GM23338 (cell line): ENCODE measurements around the gene STT3B. TPM values are rescaled to one million over a fixed set of nuclear protein-coding genes. Genes with fewer than 3 reads are reported as not detected.

Experiments
- ATAC-seq: fragments of 200-7000 bp; cut with Tn5 transposase; 3 replicates; pipeline ENCODE4 v1.9.1; 2020
- DNase-seq: peaks from one replicate; pipeline ENCODE4 v3.0.0-alpha.2; 2015; ENCODE audit warnings: low spot score
- H2AFZ ChIP-seq: fragments of 200-600 bp; sonication (generic); 2 replicates; pipeline ENCODE4 v1.8.0; 2016; ENCODE audit warnings: antibody characterized with exemption, mild to moderate bottlenecking, moderate library complexity
- H3F3A ChIP-seq: fragments of 200-600 bp; sonication (generic); replicated peaks from 2 replicates; pipeline ENCODE4 v1.8.0; 2017; ENCODE audit warnings: antibody characterized with exemption, mixed run types, low read depth
- H3K27ac ChIP-seq: fragments of 200-600 bp; sonication (generic); 2 replicates; pipeline ENCODE4 v1.6.1; 2016; ENCODE audit warnings: low read depth
- H3K27me3 ChIP-seq: fragments of 200-600 bp; sonication (generic); 2 replicates; pipeline ENCODE4 v1.8.0; 2016; ENCODE audit warnings: mild to moderate bottlenecking, mixed run types, moderate library complexity; ENCODE audit not compliant: insufficient read depth
- H3K36me3 ChIP-seq: fragments of 200-600 bp; sonication (generic); 2 replicates; pipeline ENCODE4 v1.8.0; 2016; ENCODE audit warnings: mild to moderate bottlenecking; ENCODE audit not compliant: insufficient read depth
- H3K4me1 ChIP-seq: fragments of 200-600 bp; sonication (generic); 2 replicates; pipeline ENCODE4 v1.8.0; 2016; ENCODE audit warnings: mild to moderate bottlenecking, moderate library complexity; ENCODE audit not compliant: insufficient read depth
- H3K4me2 ChIP-seq: fragments of 200-600 bp; sonication (generic); 2 replicates; pipeline ENCODE4 v1.7.1; 2017; ENCODE audit warnings: mixed run types
- H3K4me3 ChIP-seq: fragments of 200-600 bp; sonication (generic); 2 replicates; pipeline ENCODE4 v1.6.1; 2016; ENCODE audit warnings: mixed run types
- H3K79me2 ChIP-seq: fragments of 200-600 bp; sonication (generic); replicated peaks from 2 replicates; pipeline ENCODE4 v1.8.0; 2017; ENCODE audit warnings: mild to moderate bottlenecking; ENCODE audit not compliant: insufficient read depth
- H3K9me2 ChIP-seq: fragments of 200-600 bp; sonication (generic); 2 replicates; pipeline ENCODE4 v1.8.0; 2017; ENCODE audit not compliant: insufficient read depth
- H4K20me1 ChIP-seq: fragments of 200-600 bp; sonication (generic); replicated peaks from 2 replicates; pipeline ENCODE4 v1.8.0; 2017; ENCODE audit warnings: mild to moderate bottlenecking; ENCODE audit not compliant: insufficient read depth
- H3K27ac Mint-ChIP-seq: 2 replicates; pipeline ENCODE4 v1.8.0; 2020; ENCODE audit warnings: inconsistent platforms, mild to moderate bottlenecking, moderate library complexity, mixed read lengths
- H3K27me3 Mint-ChIP-seq: 3 replicates; pipeline ENCODE4 v1.8.0; 2022; ENCODE audit warnings: low read depth, mild to moderate bottlenecking, moderate library complexity, mixed read lengths, inconsistent platforms; ENCODE audit not compliant: insufficient read depth, poor library complexity
- H3K36me3 Mint-ChIP-seq: 3 replicates; pipeline ENCODE4 v1.8.0; 2021; ENCODE audit warnings: low read depth, mild to moderate bottlenecking, inconsistent platforms, moderate library complexity, mixed read lengths
- H3K4me1 Mint-ChIP-seq: 3 replicates; pipeline ENCODE4 v1.8.0; 2020; ENCODE audit warnings: mild to moderate bottlenecking, inconsistent platforms, mixed read lengths
- H3K4me3 Mint-ChIP-seq: 3 replicates; pipeline ENCODE4 v1.8.0; 2021; ENCODE audit warnings: moderate library complexity, mild to moderate bottlenecking, inconsistent platforms, mixed read lengths
- H3K9me3 Mint-ChIP-seq: 3 replicates; pipeline ENCODE4 v1.8.0; 2020; ENCODE audit warnings: moderate library complexity, mild to moderate bottlenecking, inconsistent platforms, mixed read lengths
- CREB1 ChIP-seq: fragments of 250-450 bp; sonication (Bioruptor Pico); IDR thresholded peaks from 2 replicates; pipeline ENCODE4 v1.5.0; 2020; ENCODE audit warnings: low read depth, mild to moderate bottlenecking, moderate library complexity
- CTCF ChIP-seq, 2 experiments: fragments of 200-600 bp in 1 of 2; sonication (generic) in 1 of 2; conservative IDR thresholded peaks; 2 replicates each; pipeline versions ENCODE4 v1.5.1 to v1.6.1; 2016 to 2017; ENCODE audit warnings: antibody characterized with exemption in 2 of 2, low read depth in 2 of 2, mild to moderate bottlenecking in 2 of 2, moderate library complexity in 1 of 2
- ETS1 ChIP-seq: IDR thresholded peaks from 2 replicates; pipeline ENCODE4 v1.6.1; 2016; ENCODE audit warnings: antibody characterized with exemption
- EZH2 ChIP-seq: fragments of 200-600 bp; sonication (generic); IDR thresholded peaks from one replicate; pipeline ENCODE4 v1.8.0; 2017; ENCODE audit warnings: antibody characterized with exemption, mild to moderate bottlenecking, low read depth; ENCODE audit not compliant: unreplicated experiment
- EZH2phosphoT487 ChIP-seq: fragments of 200-600 bp; sonication (generic); IDR thresholded peaks from one replicate; pipeline ENCODE4 v1.8.1; 2018; ENCODE audit warnings: antibody characterized with exemption; ENCODE audit not compliant: unreplicated experiment
- JUNB ChIP-seq: IDR thresholded peaks from one replicate; pipeline ENCODE4 v1.6.1; 2016; ENCODE audit warnings: antibody characterized with exemption; ENCODE audit not compliant: unreplicated experiment
- NANOG ChIP-seq: IDR thresholded peaks from 2 replicates; pipeline ENCODE4 v1.6.1; 2016; ENCODE audit warnings: antibody characterized with exemption, borderline replicate concordance
- POLR2AphosphoS5 ChIP-seq: IDR thresholded peaks from 2 replicates; pipeline ENCODE4 v1.6.1; 2016; ENCODE audit warnings: antibody characterized with exemption, low read depth
- REST ChIP-seq: IDR thresholded peaks from one replicate; pipeline ENCODE4 v1.6.1; 2018; ENCODE audit warnings: antibody characterized with exemption; ENCODE audit not compliant: unreplicated experiment
- STAT1 ChIP-seq: IDR thresholded peaks from one replicate; pipeline ENCODE4 v1.6.1; 2016; ENCODE audit warnings: antibody characterized with exemption; ENCODE audit not compliant: unreplicated experiment
- ZNF114 ChIP-seq: fragments of 250-450 bp; sonication (Bioruptor Pico); IDR thresholded peaks from 2 replicates; pipeline ENCODE4 v1.5.0; 2020; ENCODE audit warnings: mild to moderate bottlenecking, moderate library complexity
- ZNF331 ChIP-seq: fragments of 250-450 bp; sonication (Bioruptor Pico); IDR thresholded peaks from 2 replicates; pipeline ENCODE4 v1.5.0; 2020; ENCODE audit warnings: low read depth, mild to moderate bottlenecking, moderate library complexity
- ZNF462 ChIP-seq: fragments of 250-450 bp; sonication (Bioruptor Pico); IDR thresholded peaks from 2 replicates; pipeline ENCODE4 v1.5.0; 2020; ENCODE audit warnings: mild to moderate bottlenecking, moderate library complexity
- polyA plus RNA-seq: library from polyadenylated mRNA; unstranded; fragments of >200 nt; fragmentation: Nextera tagmentation; extraction: Ambion mirVana; gene quantifications from 2 replicates; pipeline ENCODE4 v1.2.1, GENCODE V29; 2016
- total RNA-seq: library from RNA; depleted of rRNA; stranded (reverse); fragments of >200 nt; shearing (Covaris generic); gene quantifications from 2 replicates; pipeline ENCODE4 v1.2.3, GENCODE V29; 2014

STT3B gene
- total and polyA plus RNA-seq, 2 experiments from 2014 or later, result 44.1 to 167 TPM

- H3K27me3 Mint-ChIP-seq, result peaks cover 3% of the 10 kb centered on the region
- no peak for DNase-seq
- no peak for ATAC-seq
- H3K4me1 ChIP-seq, result no peaks in the 10 kb centered on the region
- no peak overlapping the region for H2AFZ ChIP-seq
- H3K27ac Mint-ChIP-seq, result no peak overlapping the region
- no peak overlapping the region for H3K4me2 ChIP-seq
- H3K36me3 Mint-ChIP-seq, result peaks cover 51% of the 10 kb centered on the region
- H3K9me3 Mint-ChIP-seq, result peaks cover 13% of the 10 kb centered on the region
- peaks cover 91% of the 10 kb centered on the region for H3K79me2 ChIP-seq
- H3K9me2 ChIP-seq, result no peaks in the 10 kb centered on the region
- H3K36me3 ChIP-seq, result no peaks in the 10 kb centered on the region; the same call in 1 of the 2 replicates
- H3K4me3 ChIP-seq, result no peak overlapping the region
- H3K27me3 ChIP-seq, result no peaks in the 10 kb centered on the region
- H3K4me3 Mint-ChIP-seq, result no peak overlapping the region
- no peak overlapping the region for H3K27ac ChIP-seq
- H4K20me1 ChIP-seq, result peaks cover 12% of the 10 kb centered on the region
- no peak for TF ChIP-seq STAT1
- TF ChIP-seq JUNB, result no peak
- no peak for TF ChIP-seq ZNF462
- TF ChIP-seq ETS1, result no peak
- no peak for TF ChIP-seq ZNF114 (CRISPR knock-in tag)
- TF ChIP-seq POLR2AphosphoS5, result no peak
- TF ChIP-seq CTCF (conservative IDR thresholded peaks at IDR 0.05; ENCODE audit: low read depth in 2 of 2), result no peak
- no peak for TF ChIP-seq EZH2phosphoT487
- TF ChIP-seq CREB1, result no peak
- no peak for TF ChIP-seq EZH2
- no peak for TF ChIP-seq NANOG
- no peak for TF ChIP-seq REST
- TF ChIP-seq ZNF331 (CRISPR knock-in tag), result no peak
- no peaks in the 10 kb centered on the region for H3K4me1 Mint-ChIP-seq
- no peaks in the 10 kb centered on the region for H3F3A ChIP-seq
Observed at GRCh38 chr3:31590650-31591049, 57.9 kb downstream of the STT3B start.
